Endodermal cell (in vitro differentiated cells): ENCODE data around the gene HLX. TPM values are rescaled to one million over a fixed set of nuclear protein-coding genes. Genes with fewer than 3 reads are reported as not detected.

Experiments used
- DNase-seq: peaks from one replicate; pipeline ENCODE4 v3.0.0-alpha.2; 2017
- H3K27ac ChIP-seq: 2 replicates; pipeline ENCODE4 v1.5.1; 2013; ENCODE audit warnings: mild to moderate bottlenecking, low read depth, low read length, moderate library complexity
- H3K27me3 ChIP-seq: 2 replicates; pipeline ENCODE4 v1.6.1; 2013; ENCODE audit warnings: mild to moderate bottlenecking, low read length, moderate library complexity; ENCODE audit not compliant: insufficient read depth, control insufficient read depth, poor library complexity, severe bottlenecking
- H3K36me3 ChIP-seq: 2 replicates; pipeline ENCODE4 v1.7.0; 2013; ENCODE audit warnings: mild to moderate bottlenecking, low read length, moderate library complexity; ENCODE audit not compliant: control insufficient read depth, insufficient read depth
- H3K4me1 ChIP-seq: one replicate; pipeline ENCODE4 v1.7.0; 2013; ENCODE audit warnings: low read length; ENCODE audit not compliant: control insufficient read depth, insufficient read depth
- H3K4me3 ChIP-seq: 2 replicates; pipeline ENCODE4 v1.5.1; 2013; ENCODE audit warnings: mild to moderate bottlenecking, low read length, moderate library complexity
- H3K9ac ChIP-seq: 2 replicates; pipeline ENCODE4 v1.6.1; 2013; ENCODE audit warnings: mild to moderate bottlenecking, low read length, moderate library complexity; ENCODE audit not compliant: poor library complexity, severe bottlenecking; ENCODE audit errors: extremely low read depth
- H3K9me3 ChIP-seq: 2 replicates; pipeline ENCODE4 v1.6.1; 2013; ENCODE audit warnings: mild to moderate bottlenecking, low read length, moderate library complexity; ENCODE audit not compliant: control insufficient read depth
- H3K27ac Mint-ChIP-seq: 2 replicates; pipeline ENCODE4 v1.8.0; 2020; ENCODE audit warnings: mixed read lengths
- H3K27me3 Mint-ChIP-seq: 2 replicates; pipeline ENCODE4 v1.8.0; 2021; ENCODE audit warnings: mild to moderate bottlenecking, mixed read lengths; ENCODE audit not compliant: insufficient read depth
- H3K36me3 Mint-ChIP-seq: 2 replicates; pipeline ENCODE4 v1.8.0; 2020; ENCODE audit warnings: low read depth, mixed read lengths
- H3K4me1 Mint-ChIP-seq: 2 replicates; pipeline ENCODE4 v1.8.0; 2020; ENCODE audit warnings: mixed read lengths
- H3K4me3 Mint-ChIP-seq: 2 replicates; pipeline ENCODE4 v1.8.0; 2020; ENCODE audit warnings: mild to moderate bottlenecking, moderate library complexity, mixed read lengths
- H3K9me3 Mint-ChIP-seq: 2 replicates; pipeline ENCODE4 v1.8.0; 2020; ENCODE audit warnings: mild to moderate bottlenecking, mixed read lengths
- WGBS, 2 experiments: methylation state at CpG; one replicate each; pipeline versions ENCODE4 v1.1.5 to v1.1.7; 2013; ENCODE audit warnings: missing lambda C conversion rate in 2 of 2, mixed read lengths in 1 of 2; ENCODE audit not compliant: insufficient coverage in 1 of 2, insufficient read length in 1 of 2; 5-methylcytosine and 5-hydroxymethylcytosine counted together
- total RNA-seq, 2 donors: library from RNA; stranded (reverse); fragmentation: NEBNext Ultra II Directional in 1 of 2; extraction: Animal tissue kit (Norgen Biotek cat#: 25700) in 1 of 2; gene quantifications; 2 replicates in 1 of 2; 3 replicates in 1 of 2; pipeline ENCODE4 v1.2.1, GENCODE V29; 2021
- TF ChIP-seq, protein P1 (sequence below): fragments of 200-600 bp; sonication (generic); conservative IDR thresholded peaks from 2 replicates; pipeline ENCODE4 v1.5.0; 2021; ENCODE audit warnings: antibody characterized with exemption, mild to moderate bottlenecking

HLX gene
- total RNA-seq, 2 donors from 2014 or later: 2.9 to 5.0 TPM

DNA sequence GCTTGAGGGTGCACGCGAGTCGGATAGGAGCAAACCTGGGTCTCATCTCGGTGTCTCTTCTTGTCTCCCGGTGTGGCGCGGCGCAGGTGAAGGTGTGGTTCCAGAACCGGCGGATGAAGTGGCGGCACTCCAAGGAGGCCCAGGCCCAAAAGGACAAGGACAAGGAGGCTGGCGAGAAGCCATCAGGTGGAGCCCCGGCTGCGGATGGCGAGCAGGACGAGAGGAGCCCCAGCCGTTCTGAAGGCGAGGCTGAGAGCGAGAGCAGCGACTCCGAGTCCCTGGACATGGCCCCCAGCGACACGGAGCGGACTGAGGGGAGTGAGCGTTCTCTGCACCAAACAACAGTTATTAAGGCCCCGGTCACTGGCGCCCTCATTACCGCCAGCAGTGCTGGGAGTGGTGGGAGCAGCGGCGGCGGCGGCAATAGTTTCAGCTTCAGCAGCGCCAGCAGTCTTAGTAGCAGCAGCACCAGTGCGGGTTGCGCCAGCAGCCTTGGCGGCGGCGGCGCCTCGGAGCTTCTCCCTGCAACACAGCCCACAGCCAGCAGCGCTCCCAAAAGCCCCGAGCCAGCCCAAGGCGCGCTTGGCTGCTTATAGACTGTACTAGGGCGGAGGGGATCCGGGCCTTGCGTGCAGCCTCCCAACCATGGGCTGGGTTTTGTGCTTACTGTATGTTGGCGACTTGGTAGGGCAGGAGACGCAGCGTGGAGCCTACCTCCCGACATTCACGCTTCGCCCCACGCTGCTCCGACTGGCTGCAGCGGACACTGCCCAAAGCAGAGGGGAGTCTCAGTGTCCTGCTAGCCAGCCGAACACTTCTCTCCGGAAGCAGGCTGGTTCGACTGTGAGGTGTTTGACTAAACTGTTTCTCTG lies 5.1 kb downstream of the HLX start:
- no peak overlapping the region for H3K9ac ChIP-seq
- Mint-ChIP-seq H3K4me3 (peak overlapping the region; percentile 59), H3K9me3 (no peaks in the 10 kb centered on the region), H3K4me1 (peaks cover 60% of the 10 kb centered on the region), H3K27ac (no peak overlapping the region), H3K27me3 (peaks cover 98% of the 10 kb centered on the region), H3K36me3 (peaks cover 11% of the 10 kb centered on the region)
- no peaks in the 10 kb centered on the region for H3K36me3 ChIP-seq
- peaks cover 100% of the 10 kb centered on the region for H3K27me3 ChIP-seq
- DNase-seq: peak; percentile 91
- H3K27ac ChIP-seq: no peak overlapping the region
- H3K4me3 ChIP-seq: peak overlapping the region; percentile 65
- WGBS, 2 experiments: 12 to 13% methylated on average over 17 to 59 of the region's 59 CpGs
- H3K9me3 ChIP-seq: no peaks in the 10 kb centered on the region
- TF ChIP-seq, protein P1, sequence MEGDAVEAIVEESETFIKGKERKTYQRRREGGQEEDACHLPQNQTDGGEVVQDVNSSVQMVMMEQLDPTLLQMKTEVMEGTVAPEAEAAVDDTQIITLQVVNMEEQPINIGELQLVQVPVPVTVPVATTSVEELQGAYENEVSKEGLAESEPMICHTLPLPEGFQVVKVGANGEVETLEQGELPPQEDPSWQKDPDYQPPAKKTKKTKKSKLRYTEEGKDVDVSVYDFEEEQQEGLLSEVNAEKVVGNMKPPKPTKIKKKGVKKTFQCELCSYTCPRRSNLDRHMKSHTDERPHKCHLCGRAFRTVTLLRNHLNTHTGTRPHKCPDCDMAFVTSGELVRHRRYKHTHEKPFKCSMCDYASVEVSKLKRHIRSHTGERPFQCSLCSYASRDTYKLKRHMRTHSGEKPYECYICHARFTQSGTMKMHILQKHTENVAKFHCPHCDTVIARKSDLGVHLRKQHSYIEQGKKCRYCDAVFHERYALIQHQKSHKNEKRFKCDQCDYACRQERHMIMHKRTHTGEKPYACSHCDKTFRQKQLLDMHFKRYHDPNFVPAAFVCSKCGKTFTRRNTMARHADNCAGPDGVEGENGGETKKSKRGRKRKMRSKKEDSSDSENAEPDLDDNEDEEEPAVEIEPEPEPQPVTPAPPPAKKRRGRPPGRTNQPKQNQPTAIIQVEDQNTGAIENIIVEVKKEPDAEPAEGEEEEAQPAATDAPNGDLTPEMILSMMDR: peak; percentile 46
- H3K4me1 ChIP-seq: peaks cover 10% of the 10 kb centered on the region

DNA sequence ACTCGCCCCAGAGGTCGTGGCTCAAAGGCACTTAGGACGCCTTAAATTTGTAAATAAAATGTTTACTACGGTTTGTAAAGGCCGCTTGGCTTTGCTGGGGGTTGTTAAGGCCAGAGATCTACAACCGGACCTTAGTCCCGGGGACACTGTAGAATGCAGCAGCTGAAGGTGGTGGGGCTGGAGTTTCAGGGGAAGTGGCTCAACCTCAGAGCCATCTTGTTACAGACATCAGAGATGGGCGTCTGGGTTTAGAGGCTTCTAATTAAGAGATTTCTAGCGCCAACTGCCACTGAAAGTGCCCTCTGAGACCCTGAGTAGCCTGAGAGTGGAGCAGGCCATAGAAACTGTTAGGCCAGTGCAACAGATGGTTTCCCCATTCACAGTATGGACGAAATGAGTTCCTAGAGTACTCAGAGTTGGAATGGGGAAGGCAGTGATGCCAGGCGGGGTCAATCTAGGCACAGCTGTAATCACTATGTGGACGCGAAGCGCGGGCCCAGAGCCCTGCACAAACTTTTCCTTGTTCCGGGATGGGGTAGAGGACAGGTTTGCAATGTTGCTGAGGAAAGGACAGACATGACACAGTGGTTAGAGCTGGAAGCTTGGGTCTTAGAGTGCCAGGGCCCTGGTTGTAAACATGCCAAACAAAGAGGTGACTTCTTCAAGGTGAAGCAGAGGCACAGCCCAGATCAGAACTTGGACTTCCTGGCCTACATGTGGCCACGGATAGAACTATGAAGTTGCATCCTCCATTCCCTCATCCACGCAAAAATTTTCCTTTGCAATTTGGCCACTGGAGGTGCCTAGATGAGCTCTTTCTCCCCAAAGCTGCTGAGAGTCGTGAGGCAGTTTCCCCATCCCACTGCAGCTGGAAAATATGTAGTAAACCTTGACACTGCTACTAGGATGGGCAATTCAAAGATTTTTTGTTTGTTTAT lies 6.0 kb downstream of the HLX start:
- Mint-ChIP-seq H3K27ac (no peak overlapping the region), H3K4me3 (peak overlapping the region; percentile 59), H3K4me1 (peaks cover 59% of the 10 kb centered on the region), H3K9me3 (no peaks in the 10 kb centered on the region), H3K27me3 (peaks cover 100% of the 10 kb centered on the region), H3K36me3 (peaks cover 11% of the 10 kb centered on the region)
- Histone ChIP-seq H3K4me3 (peak overlapping the region; percentile 65), H3K9ac (no peak overlapping the region), H3K27me3 (peaks cover 100% of the 10 kb centered on the region), H3K4me1 (peaks cover 10% of the 10 kb centered on the region), H3K27ac (no peak overlapping the region), H3K36me3 (no peaks in the 10 kb centered on the region), H3K9me3 (no peaks in the 10 kb centered on the region)
- TF ChIP-seq, protein P1: no peak
- no peak for DNase-seq
- WGBS, 2 experiments: 38 to 50% methylated on average over 10 to 19 of the region's 19 CpGs

DNA sequence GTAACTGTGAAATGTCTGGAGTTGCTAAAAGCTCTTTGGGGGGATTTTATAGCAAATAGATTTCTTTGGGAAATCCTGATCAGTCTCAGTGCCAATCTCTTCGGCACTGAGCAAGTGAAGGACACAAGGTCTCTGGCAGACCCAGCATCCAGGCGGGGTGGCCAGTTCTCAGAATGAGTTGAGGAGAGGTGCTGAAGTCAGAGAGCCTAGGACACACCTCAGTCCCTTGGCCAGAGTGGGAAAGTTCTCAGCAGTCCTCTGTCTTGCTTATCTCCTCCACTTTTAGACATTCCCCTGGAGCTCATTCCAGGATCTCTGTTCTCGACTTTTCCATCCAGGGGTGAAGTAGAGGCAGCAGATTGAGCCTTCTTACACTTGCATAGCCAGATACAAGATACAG lies 6.7 kb downstream of the HLX start:
- no peaks in the 10 kb centered on the region for H3K9me3 ChIP-seq
- no peak overlapping the region for H3K4me3 Mint-ChIP-seq
- no peak overlapping the region for H3K27ac ChIP-seq
- H3K9ac ChIP-seq: no peak overlapping the region
- 66 to 84% methylated on average over 3 of the region's 3 CpGs for WGBS, 2 experiments
- peaks cover 11% of the 10 kb centered on the region for H3K36me3 Mint-ChIP-seq
- peaks cover 100% of the 10 kb centered on the region for H3K27me3 ChIP-seq
- H3K27me3 Mint-ChIP-seq: peaks cover 100% of the 10 kb centered on the region
- H3K4me1 Mint-ChIP-seq: peaks cover 52% of the 10 kb centered on the region
- H3K9me3 Mint-ChIP-seq: no peaks in the 10 kb centered on the region
- H3K4me3 ChIP-seq: no peak overlapping the region
- TF ChIP-seq, protein P1: no peak
- H3K27ac Mint-ChIP-seq: no peak overlapping the region
- DNase-seq: no peak
- H3K36me3 ChIP-seq: no peaks in the 10 kb centered on the region
- peaks cover 10% of the 10 kb centered on the region for H3K4me1 ChIP-seq
